GM21528 (cell line): ENCODE measurements around the gene CPNE7.

Experiments used
- ATAC-seq: cut with Tn5 transposase; IDR thresholded peaks from one replicate; pipeline ENCODE4 v1.9.1; 2021; ENCODE audit warnings: mild to moderate bottlenecking, moderate library complexity; ENCODE audit not compliant: unreplicated experiment, low FRiP score

The CPNE7 gene

GRCh38 chr16:89599902-89600301, 24.3 kb downstream of the CPNE7 start:
- no peak for ATAC-seq

GRCh38 chr16:89600427-89600826, 24.9 kb downstream of the CPNE7 start:
- ATAC-seq, result no peak

- no peak for ATAC-seq
These were observed 25.4 kb downstream of the CPNE7 start for GRCh38 chr16:89600956-89601355.

GRCh38 chr16:89601906-89602272, 26.3 kb downstream of the CPNE7 start:
- no peak for ATAC-seq

- ATAC-seq, result no peak
These were observed 26.9 kb downstream of the CPNE7 start for GRCh38 chr16:89602273-89602951.

- no peak for ATAC-seq
These were observed 27.5 kb downstream of the CPNE7 start for GRCh38 chr16:89602952-89603590.

- ATAC-seq, result no peak
These were observed 29.2 kb downstream of the CPNE7 start for GRCh38 chr16:89604764-89605163.

- no peak for ATAC-seq
These were observed 29.8 kb downstream of the CPNE7 start for GRCh38 chr16:89605186-89605970.

GRCh38 chr16:89606006-89606405, 30.4 kb downstream of the CPNE7 start:
- ATAC-seq, result no peak

GRCh38 chr16:89607453-89607852, 31.9 kb downstream of the CPNE7 start:
- no peak for ATAC-seq

GRCh38 chr16:89607937-89608740, 32.6 kb downstream of the CPNE7 start:
- no peak for ATAC-seq

- ATAC-seq, result no peak
These were observed 34.5 kb downstream of the CPNE7 start for GRCh38 chr16:89610108-89610453.

- ATAC-seq, result no peak
These were observed 37.0 kb downstream of the CPNE7 start for GRCh38 chr16:89612415-89613166.

GRCh38 chr16:89613231-89613953, 37.8 kb downstream of the CPNE7 start, which contains the start of gene DPEP1:
TSS of gene DPEP1 (plus strand) at chr16:89613642. CDS start at chr16:89630411, 16,769 bp downstream.
- no peak for ATAC-seq

GRCh38 chr16:89613954-89614459, 38.4 kb downstream of the CPNE7 start:
- ATAC-seq, result no peak

GRCh38 chr16:89615176-89615575, 39.6 kb downstream of the CPNE7 start:
- ATAC-seq, result no peak

GRCh38 chr16:89615596-89616090, 40.1 kb downstream of the CPNE7 start:
- ATAC-seq, result no peak

GRCh38 chr16:89616623-89617022, 41.1 kb downstream of the CPNE7 start:
- ATAC-seq, result no peak

- ATAC-seq, result no peak
These were observed 41.5 kb downstream of the CPNE7 start for GRCh38 chr16:89617036-89617435.
